ENCODE data around the gene NOL3. TPM values are rescaled to one million over a fixed set of nuclear protein-coding genes. Genes with fewer than 3 reads are reported as not detected.

NOL3 gene
- total and polyA plus RNA-seq, 2 of the 4 experiments (the other 2 are of a cell fraction) = 6.1 to 17.2 TPM

GRCh38 chr16:67209565-67209964 lies 39.2 kb downstream of the NOL3 start:
- Histone ChIP-seq H2BK5ac (ENCODE audit: low read depth, low read length, poor library complexity, severe bottlenecking) (no peak overlapping the region), H3K9me1 (ENCODE audit: insufficient read depth, low read length) (peaks cover 20% of the 10 kb centered on the region), H3K4me2 (ENCODE audit: low read depth, low read length) (no peak overlapping the region), H2AK9ac (replicated peaks; ENCODE audit: low read depth, low read length, poor library complexity) (no peak overlapping the region), H3K56ac (ENCODE audit: extremely low read depth, insufficient read depth, low read length) (no peak overlapping the region), H4K5ac (ENCODE audit: low read depth, low read length) (no peak overlapping the region), H2BK120ac (ENCODE audit: low read depth, low read length) (no peak overlapping the region), H4K8ac (ENCODE audit: low read depth in 2 of 2, low read length in 2 of 2) (no peak overlapping the region), H3K18ac (ENCODE audit: low read depth, low read length) (no peak overlapping the region), H3K23ac (ENCODE audit: low read depth, low read length) (no peak overlapping the region), H2BK20ac (ENCODE audit: low read depth, low read length) (no peak overlapping the region), H3K9me3 (ENCODE audit: control insufficient read depth, insufficient read depth, low read length) (no peaks in the 10 kb centered on the region), H2AK5ac (ENCODE audit: low read depth, low read length) (no peak overlapping the region), H3K4me1 (ENCODE audit: control insufficient read depth, insufficient read depth, low read length) (peaks cover 8% of the 10 kb centered on the region), H3K27me3 (ENCODE audit: control insufficient read depth, insufficient read depth, low read length) (no peaks in the 10 kb centered on the region), H3K4ac (ENCODE audit: low read depth, low read length) (no peak overlapping the region), H2AFZ (replicated peaks; ENCODE audit: low read length, poor library complexity) (no peak overlapping the region), H3K79me1 (ENCODE audit: low read depth in 1 of 2, low read length in 2 of 2) (peaks cover 0 to 9% of the 10 kb centered on the region in 2 experiments; a peak in 1 of 4 replicates), H3K4me3 (ENCODE audit: insufficient read depth, low read depth, low read length) (no peak overlapping the region), H3K14ac (replicated peaks; ENCODE audit: low read depth, low read length) (no peak overlapping the region), H2BK15ac (ENCODE audit: low read depth, low read length) (no peak overlapping the region), H3K27ac (ENCODE audit: insufficient read depth, low read length) (no peak overlapping the region), H3K9ac (ENCODE audit: low read depth, low read length) (no peak overlapping the region), H4K20me1 (ENCODE audit: insufficient read depth, low read length) (0 out of 2 replicates have a peak, but pooled peaks cover 6% of the 10 kb centered on the region), H3K36me3 (ENCODE audit: control insufficient read depth, insufficient read depth, low read length) (no peaks in the 10 kb centered on the region), H4K91ac (ENCODE audit: insufficient read depth, low read depth, low read length) (no peak overlapping the region)
- ATAC-seq (ENCODE audit: low read depth) (no peak), DNase-seq (no peak)
- dilution Hi-C loops (cut with HindIII; ENCODE audit: low sequenced_read_pairs, unreplicated experiment) (no loop called here), in situ Hi-C loops (cut with MboI; ENCODE audit: low sequenced_read_pairs) (no loop called here), intact Hi-C loops (cut with micrococcal nuclease) (no loop called here)
- no CpG with 5 or more reads among the region's 8 CpGs for WGBS, 2 experiments (ENCODE audit: extremely low coverage in 2 of 2, insufficient read length in 1 of 2)
- CTCF ChIA-PET = no interaction called here
- POLR2A ChIA-PET (ENCODE audit: unreplicated experiment) = no interaction called here
- TF ChIP-seq CTCF (conservative IDR thresholded peaks at IDR 0.05; ENCODE audit: low read depth, low read length) = no peak
- TF ChIP-seq MAFK (IDR thresholded peaks at IDR 0.05; ENCODE audit: low read depth, low read length) = no peak
- TF ChIP-seq RFX5 (IDR thresholded peaks at IDR 0.05; ENCODE audit: low read depth, low read length) = no peak
- BruUV-seq (replicated peaks) = no TSS peak
